ENCODE measurements around the gene GMEB2.
"Not testable (repeated sequence)": the region's sequence is repeated elsewhere in the genome, so short reads cannot be mapped to it uniquely, and the experiment has no call there.

Gene GMEB2

GRCh38 chr20:63640086-63640485 is 13.2 kb upstream of the GMEB2 start:
- no peak for DNase-seq (ENCODE audit: low read depth, low spot score)

DNA sequence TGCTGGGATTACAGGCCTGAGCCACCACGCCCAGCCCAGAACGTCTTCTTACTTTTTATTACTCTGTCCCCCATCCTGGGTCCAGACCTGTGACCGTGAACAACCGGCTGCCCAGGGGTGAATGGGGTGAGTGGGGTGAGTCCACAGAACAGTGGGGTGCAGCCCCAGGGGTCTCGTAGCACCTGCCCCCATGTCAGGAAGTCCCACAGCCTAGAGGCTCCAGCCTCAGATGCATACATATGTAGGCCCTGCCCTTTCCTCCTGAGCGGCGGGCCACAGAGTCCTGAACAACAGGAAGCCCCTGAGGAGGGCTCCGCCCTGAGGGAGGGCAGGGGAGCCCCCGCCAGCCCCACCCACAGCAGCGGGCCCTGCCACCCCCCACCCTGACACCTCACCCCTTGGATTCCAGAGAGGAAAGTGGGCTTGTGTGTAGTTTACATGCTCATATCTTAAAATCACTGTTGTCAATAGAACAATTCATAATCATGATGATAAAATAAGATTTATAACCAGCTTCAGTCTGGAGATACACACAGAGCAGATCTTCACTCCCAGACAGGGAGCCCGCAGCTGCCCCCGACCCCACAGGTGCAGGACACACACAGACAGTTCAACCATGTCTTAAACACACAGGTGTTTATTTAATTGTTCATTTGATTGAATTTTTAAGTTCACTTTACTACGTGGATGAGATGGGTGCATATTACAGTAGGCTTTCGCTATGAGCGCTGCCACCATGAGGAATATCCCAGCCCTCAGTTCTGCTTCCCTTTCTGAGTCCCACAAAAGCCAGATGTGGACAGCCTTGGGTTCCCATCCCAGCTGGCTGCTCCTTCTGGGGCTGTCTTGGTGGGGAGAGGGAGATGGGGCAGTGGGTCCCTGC is 12.4 kb upstream of the GMEB2 start:
- DNase-seq (ENCODE audit: low read depth, low spot score), result peak; percentile 51

DNA sequence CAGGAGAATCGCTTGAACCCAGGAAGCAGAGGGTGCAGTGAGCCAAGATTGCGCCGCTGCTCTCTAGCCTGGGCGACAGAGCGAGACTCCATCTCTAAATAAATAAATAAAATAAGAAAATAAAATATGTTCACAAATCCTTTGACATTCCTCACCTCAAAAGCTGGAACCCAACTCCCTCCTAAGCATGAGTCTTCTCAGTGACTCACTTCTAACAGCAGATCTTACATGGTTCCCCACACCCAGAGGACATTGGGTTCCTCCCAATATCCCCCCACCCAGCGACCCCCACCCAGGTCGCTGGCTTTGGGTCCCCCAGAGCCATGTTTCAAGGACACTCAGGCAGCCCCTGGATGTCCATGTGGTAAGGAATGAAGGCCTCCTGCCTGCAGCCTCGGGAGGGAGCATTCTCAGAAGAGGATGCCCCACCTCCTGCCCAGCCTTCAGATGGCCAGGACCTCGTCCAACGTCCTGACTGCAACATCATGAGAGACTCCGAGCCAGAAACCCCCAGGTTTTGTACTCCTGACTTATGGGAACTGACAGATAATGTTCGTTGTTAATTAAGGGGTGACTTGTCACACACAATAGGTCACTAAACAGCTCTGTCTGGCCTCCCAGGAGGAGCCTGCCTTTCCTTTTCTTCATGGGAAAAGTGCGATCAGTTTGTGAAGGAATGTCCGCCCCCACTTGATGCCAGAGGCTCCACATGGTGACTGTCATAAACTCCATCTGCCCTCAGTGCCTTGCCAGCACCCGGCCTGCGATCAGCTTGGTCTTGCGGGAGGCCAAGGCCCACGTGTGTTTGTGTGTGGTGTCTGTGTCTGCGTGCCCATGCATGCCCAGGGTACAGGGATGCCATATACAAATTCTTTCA is 10.1 kb upstream of the GMEB2 start:
- DNase-seq (ENCODE audit: low read depth, low spot score), result no peak

- peak; percentile 58 for DNase-seq (ENCODE audit: low read depth, low spot score)
These were observed 8.7 kb upstream of the GMEB2 start for GRCh38 chr20:63635431-63636141.

DNA sequence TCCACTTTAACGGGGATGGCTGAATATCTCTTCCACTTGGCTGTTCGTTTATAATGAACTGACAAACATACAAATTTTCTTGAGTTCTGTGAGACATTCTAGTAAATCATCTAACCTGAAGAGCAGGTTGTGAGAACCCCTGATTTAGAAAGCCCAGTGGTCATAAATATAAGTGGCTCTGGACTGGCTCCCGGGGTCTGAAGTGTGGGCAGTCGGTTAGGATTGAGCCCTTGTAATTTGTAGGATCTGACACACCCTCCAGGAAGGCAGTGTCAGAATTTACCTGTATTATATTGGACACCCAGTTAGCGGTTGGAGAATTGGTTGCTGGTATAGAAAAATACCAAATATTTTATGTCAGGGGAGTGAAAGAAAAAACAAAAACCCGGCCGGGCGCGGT is 6.8 kb upstream of the GMEB2 start:
- no peak for DNase-seq (ENCODE audit: low read depth, low spot score)

GRCh38 chr20:63631426-63631825 is 4.5 kb upstream of the GMEB2 start:
- not testable (repeated sequence) for DNase-seq (ENCODE audit: low read depth, low spot score)

DNA sequence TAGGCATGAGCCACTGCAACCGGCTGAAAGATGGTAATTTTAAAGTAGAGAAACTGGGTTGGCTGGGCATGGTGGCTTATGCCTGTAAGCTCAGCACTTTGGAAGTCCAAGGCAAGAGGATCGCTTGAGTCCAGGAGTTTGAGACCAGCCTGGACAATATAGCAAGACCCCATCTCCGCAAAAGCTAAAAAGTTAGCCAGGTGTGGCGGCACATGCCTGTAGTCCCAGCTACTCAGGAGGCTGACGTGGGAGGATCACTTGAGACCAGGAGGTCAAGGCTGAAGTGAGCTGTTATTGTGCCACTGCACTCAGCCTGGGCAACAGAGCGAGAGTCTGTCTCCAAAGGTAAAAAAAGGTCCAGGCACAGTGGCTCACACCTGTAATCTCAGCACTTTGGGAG is 4.1 kb upstream of the GMEB2 start:
- DNase-seq (ENCODE audit: low read depth, low spot score), result not testable (repeated sequence)

DNA sequence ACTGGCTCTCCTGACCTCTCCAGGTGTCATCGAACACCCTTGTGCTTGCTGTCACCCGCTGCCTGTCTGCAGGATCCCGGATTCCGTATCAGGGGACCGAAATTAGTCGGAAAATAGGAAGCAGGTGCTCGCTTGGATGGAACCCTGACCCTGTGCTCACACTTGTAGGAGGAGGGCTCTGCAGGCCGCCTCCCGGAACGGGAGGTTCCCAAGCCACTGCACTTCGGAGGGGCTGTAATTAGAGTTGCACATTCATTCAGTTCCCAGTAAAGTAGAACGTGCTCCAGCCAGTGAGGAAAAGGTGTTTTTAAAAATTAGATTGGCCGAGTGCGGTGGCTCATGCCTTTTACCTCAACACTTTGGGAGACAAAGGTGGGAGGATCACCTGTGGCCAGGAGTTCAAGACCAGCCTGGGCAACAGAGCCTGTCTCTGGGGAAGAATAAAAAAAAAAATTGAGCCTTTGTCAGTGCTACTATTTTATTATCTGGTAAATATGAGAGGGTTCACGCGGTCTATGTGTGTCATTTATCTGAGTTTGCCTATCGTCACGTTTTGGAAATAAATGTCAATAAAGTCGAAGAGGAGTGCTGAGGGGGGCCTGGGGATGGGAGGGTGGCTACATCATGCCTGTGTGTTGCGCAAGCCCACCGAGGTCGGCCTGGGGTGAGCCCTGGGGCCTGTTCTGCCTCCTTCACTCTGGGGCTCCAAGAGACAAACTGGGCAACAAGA is 1.5 kb upstream of the GMEB2 start:
- no peak for DNase-seq (ENCODE audit: low read depth, low spot score)

DNA sequence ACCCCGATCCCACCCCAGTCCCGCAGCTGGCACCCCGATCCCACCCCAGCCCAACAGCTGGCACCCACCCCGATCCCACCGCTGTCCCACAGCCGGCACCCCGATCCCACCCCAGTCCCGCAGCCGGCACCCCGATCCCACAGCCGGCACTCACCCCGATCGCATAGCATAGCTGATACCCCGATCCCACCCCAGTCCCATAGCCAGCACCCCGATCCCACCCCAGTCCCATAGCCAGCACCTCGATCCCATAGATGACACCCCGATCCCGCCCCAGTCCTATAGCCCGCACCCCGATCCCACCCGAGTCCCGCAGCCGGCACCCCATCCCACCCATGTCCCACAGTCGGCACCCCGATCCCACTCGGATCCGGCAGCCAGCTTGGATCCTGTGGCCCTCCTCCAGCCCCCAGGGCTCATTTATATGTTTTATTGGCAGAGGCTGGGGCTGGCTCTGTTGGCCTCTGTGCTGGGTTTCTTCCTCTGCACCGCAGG is 897 bp upstream of the GMEB2 start:
- no peak for DNase-seq (ENCODE audit: low read depth, low spot score)

- DNase-seq (ENCODE audit: low read depth, low spot score), result peak; percentile 86
These were observed 339 bp upstream of the GMEB2 start for GRCh38 chr20:63627129-63627750.

DNA sequence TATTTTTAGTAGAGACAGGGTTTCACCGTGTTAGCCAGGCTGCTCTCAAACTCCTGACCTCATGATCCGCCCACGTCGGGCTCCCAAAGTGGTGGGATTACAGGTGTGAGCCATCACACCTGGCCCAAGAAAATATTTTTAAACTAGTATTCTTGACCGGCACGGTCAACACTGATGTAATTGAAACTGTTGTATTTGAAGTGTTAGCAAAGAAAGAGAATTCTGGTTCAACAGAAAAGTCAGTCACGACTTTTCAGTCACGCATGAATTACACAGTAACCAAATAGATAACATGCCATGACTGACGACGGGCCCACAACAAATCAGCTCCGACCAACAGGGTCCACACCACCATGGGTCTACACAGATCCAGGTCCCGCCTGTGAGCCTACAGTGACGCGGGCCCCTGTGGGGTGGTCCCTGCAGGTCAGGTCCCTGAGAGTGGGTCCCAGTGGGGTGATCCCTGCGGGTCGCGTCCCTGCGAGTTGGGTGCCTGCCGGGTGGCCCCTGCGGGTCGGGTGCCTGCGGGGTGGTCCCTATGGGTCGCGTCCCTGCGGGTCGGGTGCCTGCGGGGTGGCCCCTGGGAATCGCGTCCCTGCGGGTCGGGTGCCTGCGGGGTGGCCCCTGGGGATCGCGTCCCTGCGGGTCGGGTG is 1.0 kb downstream of the GMEB2 start:
- no peak for DNase-seq (ENCODE audit: low read depth, low spot score)

DNA sequence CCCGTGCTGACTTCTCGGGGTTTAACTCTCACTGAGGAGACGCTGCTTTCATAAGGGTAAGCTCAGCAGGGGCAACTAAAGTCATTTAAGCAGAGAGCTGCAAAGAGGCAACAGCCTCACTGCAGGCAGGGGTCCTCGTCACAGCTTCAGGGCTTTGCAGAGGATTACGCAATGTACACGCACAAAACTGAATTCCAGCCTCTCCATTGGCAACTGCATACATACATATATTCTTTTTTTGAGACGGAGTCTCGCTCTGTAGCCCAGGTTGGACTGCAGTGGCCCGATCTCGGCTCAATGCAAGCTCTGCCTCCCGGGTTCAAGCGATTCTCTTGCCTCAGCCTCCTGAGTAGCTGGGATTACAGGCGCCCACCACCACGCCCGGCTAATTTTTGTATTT is 2.4 kb downstream of the GMEB2 start:
- no peak for DNase-seq (ENCODE audit: low read depth, low spot score)

DNA sequence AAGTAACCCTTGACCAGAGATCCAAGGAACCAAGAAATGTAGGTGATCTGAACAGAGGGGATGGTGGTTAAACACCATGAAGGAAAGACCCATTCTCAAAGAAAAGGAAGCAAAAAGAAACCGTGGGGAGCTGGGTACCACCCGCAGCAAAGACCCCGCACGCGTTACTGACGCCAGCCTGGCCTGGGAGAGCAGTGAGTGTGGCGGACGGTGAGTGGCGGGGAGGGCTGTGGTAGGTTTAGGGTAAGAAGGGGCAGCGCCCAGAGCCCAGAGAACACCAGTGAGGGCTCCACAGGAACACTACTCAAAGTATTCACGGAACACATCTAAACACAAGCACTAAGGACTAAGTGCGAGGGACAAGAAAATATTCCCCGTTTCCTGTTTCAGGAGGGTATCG is 4.2 kb downstream of the GMEB2 start:
- no peak for DNase-seq (ENCODE audit: low read depth, low spot score)

DNA sequence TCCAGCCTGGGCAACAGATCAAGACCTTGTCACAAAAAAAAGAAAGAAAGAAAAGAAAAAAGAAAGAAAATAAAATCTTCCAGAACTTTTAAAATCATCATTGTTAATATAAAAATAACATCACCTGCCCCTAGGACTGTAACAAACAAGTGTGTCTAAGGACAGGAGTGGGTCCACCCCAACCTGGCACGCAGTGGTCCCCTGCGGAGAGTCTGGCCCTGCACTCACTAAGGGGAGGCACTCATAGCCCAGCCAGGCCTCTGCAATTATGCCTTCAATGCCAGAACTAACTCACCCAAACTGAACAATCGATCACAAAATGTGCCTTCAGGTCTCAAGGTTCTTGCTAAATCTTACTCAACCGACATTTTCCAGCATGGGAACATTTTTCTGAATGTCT is 4.8 kb downstream of the GMEB2 start:
- no peak for DNase-seq (ENCODE audit: low read depth, low spot score)

DNA sequence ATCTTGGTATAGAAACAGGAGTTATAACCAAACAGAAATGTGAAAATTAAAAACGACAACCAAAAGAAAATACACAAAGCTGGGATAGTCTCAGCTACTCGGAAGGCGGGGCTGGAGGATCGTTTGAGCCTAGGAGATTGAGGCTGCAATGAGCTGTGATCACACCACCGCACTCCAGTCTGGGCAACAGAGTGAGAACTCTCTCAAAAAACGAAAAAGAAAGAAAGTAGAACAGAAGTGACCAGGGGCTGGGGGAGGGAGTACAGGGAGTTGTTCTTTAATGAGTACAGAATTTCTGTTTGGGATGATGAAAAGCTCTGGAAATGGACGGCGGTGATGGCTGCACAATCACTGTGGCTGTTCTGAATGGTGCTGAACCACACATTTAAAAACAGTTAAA is 5.9 kb downstream of the GMEB2 start:
- no peak for DNase-seq (ENCODE audit: low read depth, low spot score)

DNA sequence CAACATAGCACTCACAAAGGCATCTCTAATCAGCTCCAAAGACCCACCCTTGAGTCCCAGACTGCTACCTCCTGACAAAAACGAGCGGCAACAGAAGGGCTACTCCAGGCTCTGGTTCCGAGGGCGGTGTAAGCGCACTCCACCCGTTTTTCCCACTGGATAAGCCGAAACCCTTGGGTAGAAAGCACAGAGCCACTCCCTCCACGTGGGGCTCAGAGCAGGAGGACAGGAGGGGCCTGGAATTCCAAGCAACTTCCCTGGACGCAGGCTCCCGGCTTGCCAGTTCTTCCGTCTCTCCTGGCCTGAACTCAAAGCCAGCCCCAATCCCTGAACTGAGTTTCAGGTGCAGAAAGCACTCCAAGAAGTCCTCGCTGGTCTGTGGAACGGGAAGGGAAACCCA is 7.4 kb downstream of the GMEB2 start:
- no peak for DNase-seq (ENCODE audit: low read depth, low spot score)

- no peak for DNase-seq (ENCODE audit: low read depth, low spot score)
These were observed 7.8 kb downstream of the GMEB2 start for GRCh38 chr20:63619086-63619485.

GRCh38 chr20:63618291-63618980 is 8.5 kb downstream of the GMEB2 start:
- DNase-seq (ENCODE audit: low read depth, low spot score), result no peak

GRCh38 chr20:63617876-63618265 is 9.0 kb downstream of the GMEB2 start:
- DNase-seq (ENCODE audit: low read depth, low spot score), result no peak
